GM12878 (cell line): Measurements from ENCODE around the gene TRAF5. TPM values are rescaled to one million over a fixed set of nuclear protein-coding genes. Genes with fewer than 3 reads are reported as not detected.
"Not testable (repeated sequence)": the region's sequence is repeated elsewhere in the genome, so short reads cannot be mapped to it uniquely, and the experiment has no call there.

ENCODE experiments used
- ATAC-seq: fragments of 200-7000 bp; cut with Tn5 transposase; 3 replicates; pipeline ENCODE4 v1.9.1; 2020; ENCODE audit warnings: mild to moderate bottlenecking, moderate library complexity
- BruUV-seq: library from RNA; stranded (reverse); fragments of 400-500 nt; replicated peaks from 2 replicates; lab custom pipeline; 2021; lab: Mats Ljungman, UMichigan
- CTCF ChIA-PET: fragments of 300-600 bp; sonication (Branson Sonifier 250); formaldehyde crosslinking; extraction: SDS; loops from one replicate; lab custom pipeline; 2021; ENCODE audit warnings: inconsistent platforms; lab: Yijun Ruan, JAX
- POLR2A ChIA-PET: fragments of 350-600 bp; formaldehyde crosslinking; extraction: SDS; loops from one replicate; lab custom pipeline; 2021; ENCODE audit warnings: inconsistent platforms; lab: Charles Lee
- RAD21 ChIA-PET: fragments of 300-600 bp; sonication (Branson Sonifier 250); formaldehyde crosslinking; loops from one replicate; lab custom pipeline; 2023; ENCODE audit warnings: antibody characterized with exemption; ENCODE audit not compliant: unreplicated experiment; lab: Charles Lee
- SMC1A ChIA-PET: fragments of 300-600 bp; sonication (Branson Sonifier 250); formaldehyde crosslinking; loops from one replicate; lab custom pipeline; 2023; ENCODE audit not compliant: unreplicated experiment, uncharacterized antibody; lab: Charles Lee
- DNase-seq: peaks from one replicate; pipeline ENCODE4 v3.0.0-alpha.2; 2011; ENCODE audit warnings: low read depth, low spot score
- FAIRE-seq: peaks from 3 replicates; lab custom pipeline; 2011; peaks lifted over from hg19 to GRCh38; lab: Jason Lieb, UNC
- H2AFZ ChIP-seq: 2 replicates; pipeline ENCODE4 v1.6.0; 2011; ENCODE audit warnings: low read depth, low read length, control low read depth; ENCODE audit not compliant: control insufficient read depth
- H3K27ac ChIP-seq: 2 replicates; pipeline ENCODE4 v1.5.1; 2011; ENCODE audit warnings: control low read depth; ENCODE audit not compliant: control insufficient read depth, insufficient read depth
- H3K27me3 ChIP-seq, 2 experiments: replicated peaks in 1 of 2; 2 replicates each; pipeline versions ENCODE4 v1.6.0 to v1.6.1; 2011; ENCODE audit warnings: low read length in 1 of 2; ENCODE audit not compliant: control insufficient read depth in 2 of 2, insufficient read depth in 2 of 2
- H3K36me3 ChIP-seq, 2 experiments: 2 replicates each; pipeline ENCODE4 v1.5.1; 2011; ENCODE audit warnings: low read length in 1 of 2; ENCODE audit not compliant: control insufficient read depth in 2 of 2, insufficient read depth in 2 of 2
- H3K4me1 ChIP-seq: 2 replicates; pipeline ENCODE4 v1.6.1; 2011; ENCODE audit warnings: mild to moderate bottlenecking, low read length, moderate library complexity, mixed read lengths; ENCODE audit not compliant: control insufficient read depth, insufficient read depth
- H3K4me2 ChIP-seq: 2 replicates; pipeline ENCODE4 v1.6.0; 2011; ENCODE audit warnings: control low read depth; ENCODE audit not compliant: control insufficient read depth, insufficient read depth
- H3K4me3 ChIP-seq: fragments of 200-600 bp; sonication (generic); 2 replicates; pipeline ENCODE4 v1.5.1; 2016
- H3K79me2 ChIP-seq: 2 replicates; pipeline ENCODE4 v1.6.0; 2011; ENCODE audit warnings: low read length; ENCODE audit not compliant: control insufficient read depth, insufficient read depth
- H3K9ac ChIP-seq: 2 replicates; pipeline ENCODE4 v1.8.0; 2011; ENCODE audit warnings: low read length, control low read depth, mixed read lengths; ENCODE audit not compliant: control insufficient read depth, insufficient read depth
- H3K9me3 ChIP-seq: replicated peaks from 3 replicates; pipeline ENCODE4 v1.5.1; 2011; ENCODE audit warnings: mild to moderate bottlenecking, low read length; ENCODE audit not compliant: control insufficient read depth, insufficient read depth
- H4K20me1 ChIP-seq: 2 replicates; pipeline ENCODE4 v1.6.0; 2011; ENCODE audit not compliant: control insufficient read depth, insufficient read depth
- SPI1 ChIP-seq: IDR thresholded peaks from 2 replicates; pipeline ENCODE4 v1.6.1; 2011; ENCODE audit warnings: low read depth, mild to moderate bottlenecking, low read length, moderate library complexity, borderline replicate concordance; ENCODE audit not compliant: insufficient read depth
- WGBS: methylation state at CpG from one replicate; pipeline ENCODE4 v1.1.6; 2016; ENCODE audit warnings: low lambda C conversion rate; ENCODE audit not compliant: insufficient replicate concordance, insufficient coverage; ENCODE audit errors: missing lambda C conversion rate; 5-methylcytosine and 5-hydroxymethylcytosine counted together
- in situ Hi-C: fragments of 300-500 bp; cut with MboI; formaldehyde crosslinking; loops from 9 replicates; pipeline ENCODE4 v1.14.3; 2018; ENCODE audit warnings: mixed read lengths
- intact Hi-C: fragments of 100-400 bp; cut with micrococcal nuclease; formaldehyde crosslinking; loops from one replicate; pipeline ENCODE4 v1.14.2; 2022; ENCODE audit not compliant: unreplicated experiment
- polyA plus RNA-seq, 11 experiments: library from polyadenylated mRNA; depleted of rRNA in 4 of 11; unstranded in 6 of 11; stranded (reverse) in 5 of 11; fragments of >200 nt; fragmentation: Nextera tagmentation in 4 of 11; fragmentation: Illumina TruSeq in 1 of 11; extraction: Ambion mirVana in 4 of 11; extraction: Trizol in 1 of 11; gene quantifications; 1 replicate in 1 of 11; 2 replicates in 10 of 11; pipeline versions ENCODE4 v1.2.1 to v1.2.3, GENCODE V29; 2011 to 2016; ENCODE audit warnings: inconsistent platforms in 2 of 11, missing spikeins in 2 of 11, low read depth in 1 of 11
- total RNA-seq, 4 experiments: library from RNA; depleted of rRNA in 3 of 4; stranded (reverse); fragments of >200 nt in 3 of 4; fragmentation: Illumina TruSeq in 1 of 4; extraction: Trizol in 1 of 4; gene quantifications; 2 replicates each; pipeline versions ENCODE4 v1.2.1 to v1.2.3, GENCODE V29; 2013 to 2021

Gene TRAF5
- total and polyA plus RNA-seq, 10 of the 15 experiments (the other 5 are each of a cell fraction or from before 2014, with no cell fraction given), result 10.6 to 36.5 (median 26.3) TPM

DNA sequence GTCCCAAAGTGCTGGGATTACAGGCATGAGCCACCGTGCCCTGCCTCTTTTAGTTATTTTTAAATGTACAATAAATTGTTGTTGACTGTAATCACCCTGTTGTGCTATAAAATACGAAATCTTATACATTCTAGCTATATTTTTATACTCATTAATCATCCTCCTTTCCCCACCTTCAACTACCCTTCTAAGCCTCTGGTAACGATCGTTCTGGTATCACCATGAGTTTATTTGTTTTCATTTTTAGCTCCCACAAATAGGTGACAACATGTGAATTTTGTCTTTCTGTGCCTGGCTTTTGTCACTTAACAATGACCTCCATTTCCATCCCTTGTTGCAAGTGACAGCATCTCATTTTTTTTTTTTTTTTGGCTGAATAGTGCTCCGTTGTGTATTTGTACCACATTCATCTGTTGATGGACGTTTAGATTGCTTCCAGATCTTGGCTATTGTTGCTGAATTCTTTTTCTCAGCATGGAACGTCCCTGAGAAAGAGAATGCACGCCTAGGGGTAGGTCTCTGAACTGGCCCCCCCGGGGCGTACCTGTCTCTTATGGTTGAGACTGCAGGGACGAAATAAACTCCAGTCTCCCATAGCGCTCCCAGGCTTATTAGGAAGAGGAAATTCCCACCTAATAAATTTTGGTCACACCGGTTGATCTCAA, 71.8 kb downstream of the TRAF5 start:
- H3K27me3 ChIP-seq, H2AFZ ChIP-seq, RAD21 ChIA-PET, H3K9ac ChIP-seq, DNase-seq, H4K20me1 ChIP-seq, FAIRE-seq, POLR2A ChIA-PET, H3K4me3 ChIP-seq, H3K4me2 ChIP-seq, BruUV-seq, H3K27ac ChIP-seq, ATAC-seq, H3K36me3 ChIP-seq, H3K4me1 ChIP-seq, H3K9me3 ChIP-seq, in situ Hi-C loops, intact Hi-C loops, H3K79me2 ChIP-seq: not testable (repeated sequence)
- ChIA-PET SMC1A (interaction anchor here (1.1 kb wide), 1 partner anchor 15 kb away, joined by 3 read pairs; no protein-coding TSS in a partner anchor), CTCF (interaction anchor here (1.4 to 2.0 kb wide), 3 partner anchors 15 to 115 kb away, joined by 3 to 6 read pairs (median 6); no protein-coding TSS in a partner anchor)
- 92% methylated on average over 13 of the region's 13 CpGs for WGBS

DNA sequence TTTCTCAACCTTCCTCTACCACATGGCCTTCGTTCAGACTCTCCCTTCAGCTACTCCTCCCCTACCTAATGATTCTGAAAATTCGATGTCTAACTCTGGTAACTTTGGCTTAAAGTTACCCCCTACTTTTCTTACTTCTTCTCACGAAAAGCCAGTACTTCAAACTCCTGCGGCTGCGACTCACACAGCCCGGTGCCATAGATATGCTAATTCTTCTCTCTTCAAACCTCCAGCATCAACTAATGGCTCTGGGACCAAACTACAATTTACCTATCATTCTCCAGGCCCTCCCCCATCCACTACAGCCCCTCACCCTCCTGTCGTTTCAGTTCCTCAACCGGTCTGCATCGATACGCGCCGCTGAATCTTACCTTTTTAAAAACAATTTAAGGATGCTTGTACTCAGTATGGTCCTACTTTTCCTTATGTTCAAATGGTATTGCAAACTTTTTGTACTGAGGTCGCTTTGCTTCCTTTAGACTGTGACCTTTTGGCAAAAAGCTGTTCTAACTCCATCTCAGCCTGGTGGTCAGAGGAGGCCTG, 73.3 kb downstream of the TRAF5 start:
- H3K4me2 ChIP-seq, ATAC-seq, H2AFZ ChIP-seq, FAIRE-seq, DNase-seq, H4K20me1 ChIP-seq, H3K9ac ChIP-seq, H3K36me3 ChIP-seq, H3K27ac ChIP-seq, H3K4me1 ChIP-seq, intact Hi-C loops, BruUV-seq, H3K4me3 ChIP-seq, in situ Hi-C loops, POLR2A ChIA-PET, RAD21 ChIA-PET, H3K27me3 ChIP-seq, H3K9me3 ChIP-seq, H3K79me2 ChIP-seq: not testable (repeated sequence)
- SMC1A ChIA-PET, result interaction anchor here (0.7 kb wide), 1 partner anchor 13 kb away, joined by 3 read pairs; no protein-coding TSS in a partner anchor
- TF ChIP-seq SPI1, result peak; percentile 38; the same call in 1 of the 2 replicates
- CTCF ChIA-PET, result interaction anchor here (1.0 to 2.5 kb wide), 3 partner anchors 13 to 104 kb away, joined by 3 to 5 read pairs (median 3); no protein-coding TSS in a partner anchor
- WGBS, result 37% methylated on average over 13 of the region's 13 CpGs

DNA sequence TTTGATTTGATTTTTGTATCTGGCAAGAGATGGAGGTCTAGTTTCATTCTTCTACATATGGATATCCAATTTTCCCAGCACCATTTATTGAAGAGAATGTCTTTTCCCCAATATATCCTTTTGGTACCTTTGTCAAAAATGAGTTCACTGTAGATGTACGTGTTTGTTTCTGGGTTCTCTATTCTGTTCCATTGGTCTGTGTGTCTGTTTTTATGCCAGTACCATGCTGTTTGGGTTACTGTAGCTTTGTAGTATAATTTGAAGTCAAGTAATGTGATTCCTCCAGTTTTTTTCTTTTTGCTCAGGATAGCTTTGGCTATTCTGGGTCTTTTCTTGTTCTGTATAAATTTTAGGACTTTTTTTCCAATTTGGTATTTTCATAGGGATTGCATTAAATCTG, 75.1 kb downstream of the TRAF5 start:
- ATAC-seq, FAIRE-seq: not testable (repeated sequence)
- CTCF ChIA-PET, result interaction anchor here (2.5 kb wide), 1 partner anchor 11 kb away, joined by 5 read pairs; no protein-coding TSS in a partner anchor

More for the DNA sequence above, 75.1 kb downstream of the TRAF5 start:
- BruUV-seq, H3K79me2 ChIP-seq, H3K27me3 ChIP-seq, H2AFZ ChIP-seq, H3K4me1 ChIP-seq, POLR2A ChIA-PET, H4K20me1 ChIP-seq, in situ Hi-C loops, intact Hi-C loops, SMC1A ChIA-PET, H3K27ac ChIP-seq, DNase-seq, H3K9me3 ChIP-seq, RAD21 ChIA-PET, H3K4me2 ChIP-seq, H3K9ac ChIP-seq, H3K36me3 ChIP-seq, H3K4me3 ChIP-seq: not testable (repeated sequence)
- WGBS, result 96% methylated on average over 1 of the region's 1 CpG
